Cardiac muscle cell (in vitro differentiated cells and primary cell): Measurements from ENCODE around the gene C21orf58. TPM values are rescaled to one million over a fixed set of nuclear protein-coding genes. Genes with fewer than 3 reads are reported as not detected.
"Not testable (repeated sequence)": the region's sequence is repeated elsewhere in the genome, so short reads cannot be mapped to it uniquely, and the experiment has no call there.

Source experiments
- DNase-seq, 2 donors: peaks; one replicate each; pipeline versions ENCODE4 v3.0.0 to v3.0.0-alpha.2; 2010 to 2017; ENCODE audit warnings: low read depth in 1 of 2, low spot score in 1 of 2
- H3K27ac ChIP-seq: fragments of 200-600 bp; sonication (generic); 2 replicates; pipeline ENCODE4 v1.5.1; 2016
- H3K27me3 ChIP-seq: fragments of 200-600 bp; sonication (generic); 2 replicates; pipeline ENCODE4 v1.6.0; 2016; ENCODE audit warnings: control low read depth
- H3K36me3 ChIP-seq: fragments of 200-600 bp; sonication (generic); 2 replicates; pipeline ENCODE4 v1.5.1; 2016; ENCODE audit warnings: control low read depth
- H3K4me1 ChIP-seq: fragments of 200-600 bp; sonication (generic); 2 replicates; pipeline ENCODE4 v1.8.1; 2017; ENCODE audit warnings: low read depth, mild to moderate bottlenecking, mixed run types
- H3K4me3 ChIP-seq: fragments of 200-600 bp; sonication (generic); 2 replicates; pipeline ENCODE4 v1.5.1; 2016; ENCODE audit warnings: mild to moderate bottlenecking
- H3K9me3 ChIP-seq: fragments of 200-600 bp; sonication (generic); 2 replicates; pipeline ENCODE4 v1.5.1; 2017; ENCODE audit warnings: low read depth, mild to moderate bottlenecking, control low read depth
- CTCF ChIP-seq: IDR thresholded peaks from 2 replicates; pipeline ENCODE4 v1.5.1; 2012; ENCODE audit warnings: low read depth, mild to moderate bottlenecking, low read length
- polyA plus RNA-seq: library from polyadenylated mRNA; unstranded; fragments of >200 nt; fragmentation: Nextera tagmentation; extraction: Ambion mirVana; gene quantifications from 2 replicates; pipeline ENCODE4 v1.2.1, GENCODE V29; 2016
- total RNA-seq: library from RNA; depleted of rRNA; stranded (reverse); fragments of >200 nt; gene quantifications from 2 replicates; pipeline ENCODE4 v1.2.3, GENCODE V29; 2016

The C21orf58 gene
- total and polyA plus RNA-seq, 2 experiments from 2014 or later: 11.1 to 32.6 TPM

- Histone ChIP-seq H3K27ac (no peak overlapping the region), H3K36me3 (no peaks in the 10 kb centered on the region), H3K9me3 (no peaks in the 10 kb centered on the region), H3K27me3 (no peaks in the 10 kb centered on the region), H3K4me1 (peaks cover 7% of the 10 kb centered on the region), H3K4me3 (no peak overlapping the region)
- no peak for TF ChIP-seq CTCF
- DNase-seq: no peak
Observed at GRCh38 chr21:46317710-46318463, 5.8 kb downstream of the C21orf58 start.

GRCh38 chr21:46316708-46317324 lies 6.9 kb downstream of the C21orf58 start:
- no peak overlapping the region for H3K4me3 ChIP-seq
- no peaks in the 10 kb centered on the region for H3K27me3 ChIP-seq
- no peak for DNase-seq
- H3K36me3 ChIP-seq: no peaks in the 10 kb centered on the region
- H3K27ac ChIP-seq: no peak overlapping the region
- no peak for TF ChIP-seq CTCF
- peaks cover 5% of the 10 kb centered on the region for H3K4me1 ChIP-seq
- H3K9me3 ChIP-seq: no peaks in the 10 kb centered on the region

DNA sequence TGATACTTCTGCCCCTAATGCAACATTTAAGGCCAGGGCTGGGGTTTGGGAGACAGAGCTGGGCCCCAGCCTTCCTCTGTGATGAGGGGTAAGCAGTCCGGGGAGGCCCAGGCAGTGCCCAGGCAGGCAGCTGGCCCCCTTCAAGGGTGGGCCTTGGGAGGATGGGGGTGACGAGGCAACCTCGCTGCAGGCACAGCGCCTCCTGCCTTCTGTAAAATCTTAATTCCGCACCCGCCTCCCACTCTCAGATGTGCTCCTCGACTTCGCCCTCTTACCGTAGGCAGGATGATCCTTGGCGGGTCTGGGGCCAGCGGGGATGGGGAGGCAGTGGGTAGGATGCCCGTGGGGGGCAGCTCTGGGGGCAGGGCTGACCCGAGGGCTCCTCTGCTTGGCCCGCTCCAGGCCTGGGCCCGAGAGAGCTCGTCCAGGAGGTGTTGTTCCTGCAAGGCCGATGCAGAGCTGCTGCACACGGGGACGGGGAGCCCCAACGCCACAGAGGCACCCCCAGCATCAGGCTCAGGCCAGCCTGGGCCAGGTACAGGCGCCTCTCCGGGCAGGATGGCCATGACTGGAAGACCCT lies 9.1 kb downstream of the C21orf58 start:
- DNase-seq: no peak
- Histone ChIP-seq H3K36me3 (peaks cover 3% of the 10 kb centered on the region), H3K27me3 (no peaks in the 10 kb centered on the region), H3K4me1 (no peaks in the 10 kb centered on the region), H3K9me3 (no peaks in the 10 kb centered on the region), H3K4me3 (no peak overlapping the region), H3K27ac (no peak overlapping the region)
- no peak for TF ChIP-seq CTCF

DNA sequence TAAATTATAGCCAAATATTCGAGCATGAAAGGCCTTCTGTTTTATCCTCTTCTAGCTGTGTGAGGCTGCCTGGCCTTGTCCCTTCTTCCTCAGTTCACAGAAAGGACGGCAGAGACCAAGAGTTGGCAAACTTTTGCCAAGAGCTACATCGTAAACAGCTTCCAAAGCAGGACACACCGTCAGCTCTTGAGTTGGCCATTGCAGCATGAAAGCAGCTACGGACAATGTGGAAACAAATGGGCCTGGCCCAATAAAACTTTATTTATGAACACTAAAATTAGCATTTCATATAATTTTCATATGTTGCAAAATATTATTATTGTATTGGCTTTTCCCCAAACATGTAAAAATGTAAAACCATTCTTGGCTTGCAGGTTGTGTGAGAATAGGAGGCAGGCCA lies 10.7 kb downstream of the C21orf58 start:
- no peak overlapping the region for H3K4me3 ChIP-seq
- H3K27ac ChIP-seq: no peak overlapping the region
- no peaks in the 10 kb centered on the region for H3K4me1 ChIP-seq
- TF ChIP-seq CTCF: no peak
- peaks cover 5% of the 10 kb centered on the region for H3K36me3 ChIP-seq
- DNase-seq: no peak
- H3K27me3 ChIP-seq: no peaks in the 10 kb centered on the region
- H3K9me3 ChIP-seq: no peaks in the 10 kb centered on the region

DNA sequence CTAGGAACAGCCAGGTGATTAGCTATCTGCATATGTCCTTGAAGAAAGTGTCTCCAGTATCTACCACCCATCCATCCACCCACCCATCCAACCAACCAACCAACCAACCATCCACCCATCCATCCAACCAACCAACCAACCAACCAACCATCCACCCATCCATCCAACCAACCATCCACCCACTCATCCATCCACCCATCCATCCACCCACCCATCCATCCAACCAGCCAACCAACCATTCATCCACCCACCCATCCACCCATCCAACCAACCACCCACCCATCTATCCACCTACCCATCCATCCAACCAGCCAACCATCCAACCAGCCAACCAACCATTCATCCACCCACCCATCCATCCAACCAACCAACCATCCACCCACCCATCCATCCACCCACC lies 12.1 kb downstream of the C21orf58 start:
- Histone ChIP-seq H3K4me3 (no peak overlapping the region), H3K27ac (no peak overlapping the region), H3K36me3 (peaks cover 5% of the 10 kb centered on the region), H3K9me3 (no peaks in the 10 kb centered on the region), H3K27me3 (no peaks in the 10 kb centered on the region), H3K4me1 (no peaks in the 10 kb centered on the region)
- TF ChIP-seq CTCF: no peak
- no peak for DNase-seq

DNA sequence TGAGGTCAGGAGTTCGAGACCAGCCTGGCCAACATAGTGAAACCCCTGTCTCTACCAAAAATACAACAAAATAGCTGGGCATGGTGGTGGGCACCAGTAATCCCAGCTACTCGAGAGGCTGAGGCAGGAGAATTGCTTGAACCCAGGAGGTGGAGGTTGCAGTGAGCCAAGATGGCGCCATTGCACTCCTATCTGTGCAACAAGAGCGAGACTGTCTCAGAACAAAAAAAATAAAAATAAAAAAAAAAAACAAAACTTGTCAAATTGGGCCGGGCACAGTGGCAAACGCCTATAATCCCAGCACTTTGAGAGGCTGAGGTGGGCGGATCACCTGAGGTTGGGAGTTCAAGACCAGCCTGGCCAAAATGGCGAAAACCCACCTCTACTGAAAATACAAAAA lies 13.4 kb downstream of the C21orf58 start:
- not testable (repeated sequence) for H3K27ac ChIP-seq, H3K9me3 ChIP-seq, DNase-seq, H3K36me3 ChIP-seq, H3K27me3 ChIP-seq, H3K4me1 ChIP-seq, H3K4me3 ChIP-seq
